Measurements from ENCODE around the gene CLEC3A.

The CLEC3A gene

GRCh38 chr16:77985111-77985510, 37.2 kb upstream of the CLEC3A start:
- no peak for TF ChIP-seq REST (IDR thresholded peaks at IDR 0.05; ENCODE audit: insufficient read depth in 1 of 2, low read depth in 2 of 2, low read length in 2 of 2)
- TF ChIP-seq SIN3A (IDR thresholded peaks at IDR 0.05; ENCODE audit: borderline replicate concordance, insufficient read depth, low read length): no peak

GRCh38 chr16:77986011-77986740, 36.2 kb upstream of the CLEC3A start:
- TF ChIP-seq TAF1 (IDR thresholded peaks at IDR 0.05; ENCODE audit: borderline replicate concordance, insufficient read depth, low read length) (no peak), FOXP2 (optimal IDR thresholded peaks at IDR 0.05; ENCODE audit: borderline replicate concordance, extremely low read depth, extremely low read length, insufficient read depth) (no peak), SIN3A (IDR thresholded peaks at IDR 0.05; ENCODE audit: borderline replicate concordance, insufficient read depth, low read length) (no peak), REST (IDR thresholded peaks at IDR 0.05; ENCODE audit: insufficient read depth in 1 of 2, low read depth in 2 of 2, low read length in 2 of 2) (no peak), POLR2AphosphoS5 (IDR thresholded peaks at IDR 0.05; ENCODE audit: low read depth, low read length) (no peak)

GRCh38 chr16:77987810-77988209, 34.5 kb upstream of the CLEC3A start:
- TF ChIP-seq REST (IDR thresholded peaks at IDR 0.05; ENCODE audit: insufficient read depth in 1 of 2, low read depth in 2 of 2, low read length in 2 of 2): no peak
- TF ChIP-seq FOXP2 (optimal IDR thresholded peaks at IDR 0.05; ENCODE audit: borderline replicate concordance, extremely low read depth, extremely low read length, insufficient read depth): no peak
- no peak for TF ChIP-seq SIN3A (IDR thresholded peaks at IDR 0.05; ENCODE audit: borderline replicate concordance, insufficient read depth, low read length)
- no peak for TF ChIP-seq TAF1 (IDR thresholded peaks at IDR 0.05; ENCODE audit: borderline replicate concordance, insufficient read depth, low read length)
- TF ChIP-seq POLR2AphosphoS5 (IDR thresholded peaks at IDR 0.05; ENCODE audit: low read depth, low read length): no peak

GRCh38 chr16:77989846-77990245, 32.5 kb upstream of the CLEC3A start:
- TF ChIP-seq POLR2AphosphoS5 (IDR thresholded peaks at IDR 0.05; ENCODE audit: low read depth, low read length): no peak
- no peak for TF ChIP-seq FOXP2 (optimal IDR thresholded peaks at IDR 0.05; ENCODE audit: borderline replicate concordance, extremely low read depth, extremely low read length, insufficient read depth)
- TF ChIP-seq SIN3A (IDR thresholded peaks at IDR 0.05; ENCODE audit: borderline replicate concordance, insufficient read depth, low read length): no peak
- TF ChIP-seq TAF1 (IDR thresholded peaks at IDR 0.05; ENCODE audit: borderline replicate concordance, insufficient read depth, low read length): no peak
- TF ChIP-seq REST (IDR thresholded peaks at IDR 0.05; ENCODE audit: insufficient read depth in 1 of 2, low read depth in 2 of 2, low read length in 2 of 2): no peak

GRCh38 chr16:77991701-77992100, 30.6 kb upstream of the CLEC3A start:
- no peak for TF ChIP-seq TAF1 (IDR thresholded peaks at IDR 0.05; ENCODE audit: borderline replicate concordance, insufficient read depth, low read length)
- TF ChIP-seq FOXP2 (optimal IDR thresholded peaks at IDR 0.05; ENCODE audit: borderline replicate concordance, extremely low read depth, extremely low read length, insufficient read depth): no peak
- TF ChIP-seq REST (IDR thresholded peaks at IDR 0.05; ENCODE audit: insufficient read depth in 1 of 2, low read depth in 2 of 2, low read length in 2 of 2): no peak
- no peak for TF ChIP-seq POLR2AphosphoS5 (IDR thresholded peaks at IDR 0.05; ENCODE audit: low read depth, low read length)
- TF ChIP-seq SIN3A (IDR thresholded peaks at IDR 0.05; ENCODE audit: borderline replicate concordance, insufficient read depth, low read length): no peak
